GM10248 (cell line): ENCODE results near the gene PSORS1C1.

Source experiments
- CTCF ChIA-PET: fragments of 300-600 bp; sonication (Branson Sonifier 250); formaldehyde crosslinking; extraction: SDS; loops from one replicate; lab custom pipeline; 2021; ENCODE audit warnings: antibody characterized with exemption; lab: Yijun Ruan, JAX
- POLR2A ChIA-PET: fragments of 350-650 bp; sonication (Branson Sonifier 250); formaldehyde crosslinking; extraction: SDS; loops from one replicate; lab custom pipeline; 2020; ENCODE audit warnings: antibody characterized with exemption; lab: Yijun Ruan, JAX
- DNase-seq: peaks from one replicate; pipeline ENCODE4 v3.0.0; 2012; ENCODE audit errors: extremely low spot score
- TF ChIP-seq, protein P1 (sequence below): IDR thresholded peaks from 2 replicates; pipeline ENCODE4 v1.5.1; 2012; ENCODE audit warnings: mild to moderate bottlenecking, low read depth; ENCODE audit errors: extremely low read depth, missing control alignments, control extremely low read depth

PSORS1C1 gene

DNA sequence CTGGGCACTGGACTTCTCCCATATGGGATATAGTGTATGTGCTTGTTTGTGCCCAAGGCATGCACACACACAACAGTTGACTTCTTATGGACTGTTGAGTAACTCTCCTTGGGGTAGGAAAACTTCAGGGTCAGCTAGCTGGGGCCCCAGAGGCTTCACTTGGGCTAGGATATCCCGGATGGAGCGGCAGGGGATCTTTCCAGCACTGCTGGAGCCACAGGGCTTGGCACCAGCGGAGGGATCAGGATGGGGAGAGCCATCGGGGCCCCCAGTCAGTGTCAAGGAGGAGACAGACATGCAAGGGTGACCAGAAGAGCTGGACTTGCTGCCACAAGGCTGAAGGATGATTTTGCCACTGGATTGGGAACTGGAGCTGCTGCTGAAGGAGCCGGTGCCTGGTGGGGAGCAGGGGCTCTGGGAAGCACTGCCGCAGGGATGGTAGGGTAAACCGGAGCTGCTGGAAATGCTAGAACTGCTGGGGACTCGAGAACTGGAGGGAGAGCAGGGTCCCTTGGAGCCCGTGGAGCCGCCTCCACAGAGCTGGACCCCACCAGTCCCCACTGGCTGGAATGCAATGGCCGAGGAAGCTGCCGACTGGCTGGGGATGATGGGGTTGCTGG is 1.5 kb downstream of the PSORS1C1 start:
- TF ChIP-seq, protein P1, sequence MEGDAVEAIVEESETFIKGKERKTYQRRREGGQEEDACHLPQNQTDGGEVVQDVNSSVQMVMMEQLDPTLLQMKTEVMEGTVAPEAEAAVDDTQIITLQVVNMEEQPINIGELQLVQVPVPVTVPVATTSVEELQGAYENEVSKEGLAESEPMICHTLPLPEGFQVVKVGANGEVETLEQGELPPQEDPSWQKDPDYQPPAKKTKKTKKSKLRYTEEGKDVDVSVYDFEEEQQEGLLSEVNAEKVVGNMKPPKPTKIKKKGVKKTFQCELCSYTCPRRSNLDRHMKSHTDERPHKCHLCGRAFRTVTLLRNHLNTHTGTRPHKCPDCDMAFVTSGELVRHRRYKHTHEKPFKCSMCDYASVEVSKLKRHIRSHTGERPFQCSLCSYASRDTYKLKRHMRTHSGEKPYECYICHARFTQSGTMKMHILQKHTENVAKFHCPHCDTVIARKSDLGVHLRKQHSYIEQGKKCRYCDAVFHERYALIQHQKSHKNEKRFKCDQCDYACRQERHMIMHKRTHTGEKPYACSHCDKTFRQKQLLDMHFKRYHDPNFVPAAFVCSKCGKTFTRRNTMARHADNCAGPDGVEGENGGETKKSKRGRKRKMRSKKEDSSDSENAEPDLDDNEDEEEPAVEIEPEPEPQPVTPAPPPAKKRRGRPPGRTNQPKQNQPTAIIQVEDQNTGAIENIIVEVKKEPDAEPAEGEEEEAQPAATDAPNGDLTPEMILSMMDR: no peak
- POLR2A ChIA-PET: no interaction called here
- no peak for DNase-seq
- CTCF ChIA-PET: interaction anchor here (0.7 to 6.7 kb wide), 6 partner anchors 13 to 211 kb away, joined by 3 to 72 read pairs (median 6); no protein-coding TSS in a partner anchor

DNA sequence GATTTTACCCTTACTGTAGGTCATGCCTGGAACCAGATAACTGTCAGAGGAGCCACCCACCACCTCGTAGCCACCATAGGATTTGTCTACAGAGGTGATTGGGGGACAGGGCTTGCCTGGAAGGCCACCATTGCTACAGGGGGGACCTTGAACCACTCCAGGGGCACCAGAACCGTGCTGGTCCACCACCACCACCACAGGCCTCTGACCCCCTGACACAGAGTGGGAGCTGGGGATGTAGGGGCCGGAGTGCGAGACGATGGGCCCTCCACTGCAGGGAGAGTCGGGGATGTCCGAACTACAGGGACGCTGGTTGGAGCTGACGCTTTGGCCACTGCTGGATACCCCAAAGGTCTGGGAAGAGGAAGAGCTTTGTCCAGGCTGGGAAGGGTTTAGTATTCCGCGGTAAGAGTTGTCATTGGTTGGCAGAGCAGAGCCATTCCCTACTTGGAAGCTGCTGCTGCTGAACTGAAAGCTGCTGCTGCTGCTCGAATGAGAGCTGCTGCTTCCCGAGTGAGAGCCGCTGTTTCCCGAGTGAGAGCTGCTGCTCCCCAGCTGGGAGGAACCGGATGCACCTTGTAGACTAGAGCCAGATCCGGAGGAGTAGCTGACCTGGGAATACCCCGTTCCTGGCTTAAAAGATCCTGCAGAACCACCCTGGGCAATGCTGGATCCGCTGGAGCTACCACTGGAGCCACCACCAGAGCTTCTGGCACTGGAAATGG is 2.2 kb downstream of the PSORS1C1 start:
- POLR2A ChIA-PET: no interaction called here
- TF ChIP-seq, protein P1: no peak

DNA sequence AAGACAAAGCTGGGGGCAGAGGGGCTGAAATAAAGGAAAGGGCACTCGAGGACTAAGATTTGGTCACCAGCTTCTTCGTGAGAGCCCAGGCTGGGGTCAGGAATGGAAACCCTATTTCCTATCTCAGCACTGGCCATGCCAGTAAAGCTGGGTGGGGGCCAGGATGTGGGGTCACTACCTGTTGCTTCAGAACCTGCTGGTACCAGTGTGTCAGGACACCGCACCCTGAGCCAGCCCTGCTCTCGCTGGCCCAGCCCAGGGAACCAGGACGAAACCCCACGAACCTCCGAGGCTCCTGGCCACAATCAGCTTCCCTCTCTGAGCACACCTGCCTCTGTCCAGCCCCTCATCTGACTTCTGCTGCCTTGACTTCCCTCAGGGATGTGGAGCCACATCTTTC is 3.6 kb downstream of the PSORS1C1 start:
- CTCF ChIA-PET: interaction anchor here (1.0 to 6.7 kb wide), 3 partner anchors 11 to 31 kb away, joined by 3 to 72 read pairs (median 5); no protein-coding TSS in a partner anchor
- POLR2A ChIA-PET: no interaction called here

More for the DNA sequence above, 2.2 kb downstream of the PSORS1C1 start:
- DNase-seq: no peak
- CTCF ChIA-PET: interaction anchor here (0.8 to 6.7 kb wide), 4 partner anchors 12 to 212 kb away, joined by 3 to 72 read pairs (median 6); no protein-coding TSS in a partner anchor

DNA sequence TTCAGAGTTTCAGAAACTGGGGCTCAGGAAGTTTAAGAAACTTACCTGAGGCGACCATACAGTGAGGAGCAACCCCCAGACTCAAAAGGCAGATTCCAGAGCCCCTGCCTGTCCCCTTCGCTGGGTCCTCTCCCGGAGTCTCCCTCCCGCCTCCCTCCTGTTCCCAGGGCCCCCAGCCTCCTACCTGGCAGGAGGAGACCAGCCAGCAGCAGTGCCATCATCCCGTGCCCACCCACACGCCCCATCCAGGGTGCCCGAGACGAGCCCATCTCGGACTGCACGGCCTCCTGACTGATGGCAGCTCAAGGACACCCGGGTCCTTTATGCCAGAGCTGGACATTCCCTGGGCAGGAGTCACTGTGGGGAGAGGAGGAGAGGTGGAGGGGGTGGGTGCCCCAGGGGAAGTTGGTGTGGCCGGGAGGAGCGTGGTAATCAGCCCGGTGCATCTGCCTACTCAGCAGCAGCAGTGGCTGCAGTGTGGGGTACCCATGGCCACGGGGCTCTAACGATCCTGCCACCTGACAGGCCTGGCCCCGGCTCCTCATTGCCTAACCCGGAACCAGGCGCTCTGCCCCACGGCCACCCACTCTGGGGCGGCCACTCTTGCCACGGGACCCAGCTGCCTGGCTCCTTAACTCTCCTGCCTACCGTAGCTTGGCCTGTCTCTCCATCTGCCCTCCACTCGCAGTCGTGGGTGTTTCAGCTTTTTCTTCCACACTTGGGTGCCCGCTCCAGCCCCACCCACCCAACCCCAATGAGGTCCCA is 5.7 kb downstream of the PSORS1C1 start, which contains the start of gene CDSN:
TSS of gene CDSN (minus strand) at position 296 of the 765 bp plus-strand sequence. CDS start at position 269, 27 bp downstream.
- ChIA-PET POLR2A (no interaction called here), CTCF (interaction anchor here (1.4 to 6.7 kb wide), 2 partner anchors 9 to 72 kb away, joined by 3 to 72 read pairs; no protein-coding TSS in a partner anchor)
- TF ChIP-seq, protein P1: no peak
- no peak for DNase-seq

More for the DNA sequence above, 3.6 kb downstream of the PSORS1C1 start:
- TF ChIP-seq, protein P1: no peak
- DNase-seq: no peak

DNA sequence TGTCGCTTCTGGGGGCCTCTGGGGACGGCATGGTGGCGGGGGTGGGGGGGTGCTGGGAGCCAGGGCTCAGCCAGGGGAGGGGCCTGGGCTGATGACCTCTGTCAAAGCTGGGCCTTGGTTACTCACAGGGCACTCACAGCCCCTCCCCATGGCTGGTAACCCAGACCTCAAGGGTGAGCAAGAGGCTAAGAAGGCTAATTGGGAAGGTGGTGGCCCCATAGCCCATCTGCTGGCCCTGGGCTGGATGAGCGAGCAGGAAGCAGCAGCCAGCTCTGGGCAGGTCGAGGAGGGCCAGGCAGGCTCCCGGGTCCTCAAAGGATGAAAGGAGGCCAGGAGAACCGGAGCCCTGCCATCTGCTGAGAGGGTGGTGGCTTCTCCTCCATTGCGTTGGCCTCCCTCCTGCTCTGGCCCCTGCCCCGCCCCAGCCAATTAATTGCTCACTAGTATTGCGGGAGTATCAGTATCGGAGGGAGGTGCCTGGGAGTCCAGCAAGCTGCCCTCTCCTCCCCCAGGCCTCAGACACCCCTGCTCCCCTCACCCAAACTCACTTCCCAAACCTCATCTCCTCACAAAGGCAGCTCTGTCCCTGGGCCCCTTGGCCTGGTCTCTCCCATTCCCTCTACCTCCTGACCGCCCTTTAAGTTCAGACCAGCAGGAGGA is 6.7 kb downstream of the PSORS1C1 start:
- POLR2A ChIA-PET: no interaction called here
- TF ChIP-seq, protein P1: no peak
- CTCF ChIA-PET: interaction anchor here (1.0 to 6.7 kb wide), 3 partner anchors 8 to 71 kb away, joined by 3 to 72 read pairs (median 3); no protein-coding TSS in a partner anchor
- no peak for DNase-seq
